SK-N-SH treated with all-trans-retinoic acid at 6 μM for 48 hours (cell line): ENCODE measurements around the gene NDRG2.
"Not testable (repeated sequence)": the region's sequence is repeated elsewhere in the genome, so short reads cannot be mapped to it uniquely, and the experiment has no call there.

Experiments
- ISL1 ChIP-seq: fragments of 250-450 bp; sonication (Bioruptor Pico); IDR thresholded peaks from 2 replicates; pipeline ENCODE4 v2.1.2; 2022; ENCODE audit warnings: mild to moderate bottlenecking, moderate library complexity
- RARB ChIP-seq: fragments of 250-450 bp; sonication (Bioruptor Pico); IDR thresholded peaks from 2 replicates; pipeline ENCODE4 v1.8.0; 2021; ENCODE audit warnings: mild to moderate bottlenecking, moderate library complexity
- TOX ChIP-seq: fragments of 250-450 bp; sonication (Bioruptor Pico); IDR thresholded peaks from 2 replicates; pipeline ENCODE4 v1.8.0; 2021; ENCODE audit warnings: mild to moderate bottlenecking, moderate library complexity, borderline replicate concordance
- ZFP3 ChIP-seq: fragments of 250-450 bp; sonication (Bioruptor Pico); IDR thresholded peaks from 2 replicates; pipeline ENCODE4 v1.5.0; 2020; ENCODE audit warnings: mild to moderate bottlenecking, moderate library complexity
- TF ChIP-seq, protein P1 (sequence below): fragments of 250-450 bp; sonication (Bioruptor Pico); IDR thresholded peaks from 2 replicates; pipeline ENCODE4 v1.5.1; 2020; ENCODE audit warnings: low read depth, mild to moderate bottlenecking, moderate library complexity

DNA sequence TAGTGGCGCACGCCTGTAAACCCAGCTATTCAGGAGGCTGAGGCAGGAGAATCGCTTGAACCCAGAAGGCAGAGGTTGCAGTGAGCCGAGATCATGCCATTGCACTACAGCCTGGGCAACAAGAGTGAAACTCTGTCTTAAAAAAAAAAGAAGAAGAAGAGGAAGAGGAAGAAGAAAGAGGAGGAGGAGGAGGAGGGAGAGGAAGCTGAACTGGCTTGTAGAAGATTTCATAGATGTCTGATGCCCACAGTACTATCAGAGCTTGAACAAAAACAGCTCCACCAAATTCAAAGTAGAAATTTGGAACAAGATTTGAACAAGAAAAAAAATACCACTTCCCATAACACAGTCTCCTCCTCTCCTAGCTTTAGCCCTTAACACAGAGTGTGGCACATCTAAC lies 39.2 kb downstream of the NDRG2 start:
- TF ChIP-seq TOX, ISL1, ZFP3, RARB (CRISPR knock-in tag): not testable (repeated sequence)
- TF ChIP-seq, protein P1, sequence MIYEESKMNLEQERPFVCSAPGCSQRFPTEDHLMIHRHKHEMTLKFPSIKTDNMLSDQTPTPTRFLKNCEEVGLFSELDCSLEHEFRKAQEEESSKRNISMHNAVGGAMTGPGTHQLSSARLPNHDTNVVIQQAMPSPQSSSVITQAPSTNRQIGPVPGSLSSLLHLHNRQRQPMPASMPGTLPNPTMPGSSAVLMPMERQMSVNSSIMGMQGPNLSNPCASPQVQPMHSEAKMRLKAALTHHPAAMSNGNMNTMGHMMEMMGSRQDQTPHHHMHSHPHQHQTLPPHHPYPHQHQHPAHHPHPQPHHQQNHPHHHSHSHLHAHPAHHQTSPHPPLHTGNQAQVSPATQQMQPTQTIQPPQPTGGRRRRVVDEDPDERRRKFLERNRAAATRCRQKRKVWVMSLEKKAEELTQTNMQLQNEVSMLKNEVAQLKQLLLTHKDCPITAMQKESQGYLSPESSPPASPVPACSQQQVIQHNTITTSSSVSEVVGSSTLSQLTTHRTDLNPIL (CRISPR knock-in tag): not testable (repeated sequence)
